Glomerular visceral epithelial cell (primary cell): ENCODE results near the gene EQTN.

Experiments used
- DNase-seq: peaks from one replicate; pipeline ENCODE4 v3.0.0-alpha.2; 2016; ENCODE audit errors: extremely low spot score

EQTN gene

GRCh38 chr9:27297050-27297449 is at the start of gene EQTN:
Gene EQTN (minus strand): TSS chr9:27297150. CDS start chr9:27297055, 95 bp downstream.
- no peak for DNase-seq

GRCh38 chr9:27344776-27345175 is 47.8 kb upstream of the EQTN start:
- no peak for DNase-seq

GRCh38 chr9:27341545-27342294 is 44.8 kb upstream of the EQTN start:
- no peak for DNase-seq

GRCh38 chr9:27340961-27341511 is 44.1 kb upstream of the EQTN start:
- DNase-seq = no peak

GRCh38 chr9:27340285-27340674 is 43.3 kb upstream of the EQTN start:
- DNase-seq = no peak

GRCh38 chr9:27339661-27340284 is 42.8 kb upstream of the EQTN start:
- no peak for DNase-seq

GRCh38 chr9:27338527-27338903 is 41.6 kb upstream of the EQTN start:
- no peak for DNase-seq

- no peak for DNase-seq
Observed at GRCh38 chr9:27337833-27338526, 41.0 kb upstream of the EQTN start.

- DNase-seq = no peak
Observed at GRCh38 chr9:27337236-27337635, 40.3 kb upstream of the EQTN start.

- no peak for DNase-seq
Observed at GRCh38 chr9:27336829-27337228, 39.9 kb upstream of the EQTN start.

- DNase-seq = no peak
Observed at GRCh38 chr9:27336126-27336525, 39.2 kb upstream of the EQTN start.

GRCh38 chr9:27335075-27335474 is 38.1 kb upstream of the EQTN start:
- no peak for DNase-seq

- peak; percentile 75 for DNase-seq
Observed at GRCh38 chr9:27333241-27334052, 36.5 kb upstream of the EQTN start.

- no peak for DNase-seq
Observed at GRCh38 chr9:27331393-27331792, 34.4 kb upstream of the EQTN start.

GRCh38 chr9:27329291-27329690 is 32.3 kb upstream of the EQTN start:
- no peak for DNase-seq

- DNase-seq = no peak
Observed at GRCh38 chr9:27328483-27328882, 31.5 kb upstream of the EQTN start.

GRCh38 chr9:27311184-27311583 is 14.2 kb upstream of the EQTN start:
- DNase-seq = no peak

GRCh38 chr9:27310582-27310981 is 13.6 kb upstream of the EQTN start:
- DNase-seq = no peak

GRCh38 chr9:27308691-27309390 is 11.9 kb upstream of the EQTN start:
- DNase-seq = no peak

GRCh38 chr9:27304521-27304920 is 7.6 kb upstream of the EQTN start:
- no peak for DNase-seq

GRCh38 chr9:27303219-27303618 is 6.3 kb upstream of the EQTN start:
- no peak for DNase-seq
